GM23338 (cell line): ENCODE data around the gene THUMPD2. TPM values are rescaled to one million over a fixed set of nuclear protein-coding genes. Genes with fewer than 3 reads are reported as not detected.

Experiments used
- ATAC-seq: fragments of 200-7000 bp; cut with Tn5 transposase; 3 replicates; pipeline ENCODE4 v1.9.1; 2020
- DNase-seq: peaks from one replicate; pipeline ENCODE4 v3.0.0-alpha.2; 2015; ENCODE audit warnings: low spot score
- H2AFZ ChIP-seq: fragments of 200-600 bp; sonication (generic); 2 replicates; pipeline ENCODE4 v1.8.0; 2016; ENCODE audit warnings: antibody characterized with exemption, mild to moderate bottlenecking, moderate library complexity
- H3F3A ChIP-seq: fragments of 200-600 bp; sonication (generic); replicated peaks from 2 replicates; pipeline ENCODE4 v1.8.0; 2017; ENCODE audit warnings: antibody characterized with exemption, mixed run types, low read depth
- H3K27ac ChIP-seq: fragments of 200-600 bp; sonication (generic); 2 replicates; pipeline ENCODE4 v1.6.1; 2016; ENCODE audit warnings: low read depth
- H3K27me3 ChIP-seq: fragments of 200-600 bp; sonication (generic); 2 replicates; pipeline ENCODE4 v1.8.0; 2016; ENCODE audit warnings: mild to moderate bottlenecking, mixed run types, moderate library complexity; ENCODE audit not compliant: insufficient read depth
- H3K36me3 ChIP-seq: fragments of 200-600 bp; sonication (generic); 2 replicates; pipeline ENCODE4 v1.8.0; 2016; ENCODE audit warnings: mild to moderate bottlenecking; ENCODE audit not compliant: insufficient read depth
- H3K4me1 ChIP-seq: fragments of 200-600 bp; sonication (generic); 2 replicates; pipeline ENCODE4 v1.8.0; 2016; ENCODE audit warnings: mild to moderate bottlenecking, moderate library complexity; ENCODE audit not compliant: insufficient read depth
- H3K4me2 ChIP-seq: fragments of 200-600 bp; sonication (generic); 2 replicates; pipeline ENCODE4 v1.7.1; 2017; ENCODE audit warnings: mixed run types
- H3K4me3 ChIP-seq: fragments of 200-600 bp; sonication (generic); 2 replicates; pipeline ENCODE4 v1.6.1; 2016; ENCODE audit warnings: mixed run types
- H3K79me2 ChIP-seq: fragments of 200-600 bp; sonication (generic); replicated peaks from 2 replicates; pipeline ENCODE4 v1.8.0; 2017; ENCODE audit warnings: mild to moderate bottlenecking; ENCODE audit not compliant: insufficient read depth
- H3K9me2 ChIP-seq: fragments of 200-600 bp; sonication (generic); 2 replicates; pipeline ENCODE4 v1.8.0; 2017; ENCODE audit not compliant: insufficient read depth
- H4K20me1 ChIP-seq: fragments of 200-600 bp; sonication (generic); replicated peaks from 2 replicates; pipeline ENCODE4 v1.8.0; 2017; ENCODE audit warnings: mild to moderate bottlenecking; ENCODE audit not compliant: insufficient read depth
- H3K27ac Mint-ChIP-seq: 2 replicates; pipeline ENCODE4 v1.8.0; 2020; ENCODE audit warnings: inconsistent platforms, mild to moderate bottlenecking, moderate library complexity, mixed read lengths
- H3K27me3 Mint-ChIP-seq: 3 replicates; pipeline ENCODE4 v1.8.0; 2022; ENCODE audit warnings: low read depth, mild to moderate bottlenecking, moderate library complexity, mixed read lengths, inconsistent platforms; ENCODE audit not compliant: insufficient read depth, poor library complexity
- H3K36me3 Mint-ChIP-seq: 3 replicates; pipeline ENCODE4 v1.8.0; 2021; ENCODE audit warnings: low read depth, mild to moderate bottlenecking, inconsistent platforms, moderate library complexity, mixed read lengths
- H3K4me1 Mint-ChIP-seq: 3 replicates; pipeline ENCODE4 v1.8.0; 2020; ENCODE audit warnings: mild to moderate bottlenecking, inconsistent platforms, mixed read lengths
- H3K4me3 Mint-ChIP-seq: 3 replicates; pipeline ENCODE4 v1.8.0; 2021; ENCODE audit warnings: moderate library complexity, mild to moderate bottlenecking, inconsistent platforms, mixed read lengths
- H3K9me3 Mint-ChIP-seq: 3 replicates; pipeline ENCODE4 v1.8.0; 2020; ENCODE audit warnings: moderate library complexity, mild to moderate bottlenecking, inconsistent platforms, mixed read lengths
- EZH2 ChIP-seq: fragments of 200-600 bp; sonication (generic); IDR thresholded peaks from one replicate; pipeline ENCODE4 v1.8.0; 2017; ENCODE audit warnings: antibody characterized with exemption, mild to moderate bottlenecking, low read depth; ENCODE audit not compliant: unreplicated experiment
- EZH2phosphoT487 ChIP-seq: fragments of 200-600 bp; sonication (generic); IDR thresholded peaks from one replicate; pipeline ENCODE4 v1.8.1; 2018; ENCODE audit warnings: antibody characterized with exemption; ENCODE audit not compliant: unreplicated experiment
- POLR2AphosphoS5 ChIP-seq: IDR thresholded peaks from 2 replicates; pipeline ENCODE4 v1.6.1; 2016; ENCODE audit warnings: antibody characterized with exemption, low read depth
- STAT1 ChIP-seq: IDR thresholded peaks from one replicate; pipeline ENCODE4 v1.6.1; 2016; ENCODE audit warnings: antibody characterized with exemption; ENCODE audit not compliant: unreplicated experiment
- ZNF114 ChIP-seq: fragments of 250-450 bp; sonication (Bioruptor Pico); IDR thresholded peaks from 2 replicates; pipeline ENCODE4 v1.5.0; 2020; ENCODE audit warnings: mild to moderate bottlenecking, moderate library complexity
- ZNF462 ChIP-seq: fragments of 250-450 bp; sonication (Bioruptor Pico); IDR thresholded peaks from 2 replicates; pipeline ENCODE4 v1.5.0; 2020; ENCODE audit warnings: mild to moderate bottlenecking, moderate library complexity
- polyA plus RNA-seq: library from polyadenylated mRNA; unstranded; fragments of >200 nt; fragmentation: Nextera tagmentation; extraction: Ambion mirVana; gene quantifications from 2 replicates; pipeline ENCODE4 v1.2.1, GENCODE V29; 2016
- total RNA-seq: library from RNA; depleted of rRNA; stranded (reverse); fragments of >200 nt; shearing (Covaris generic); gene quantifications from 2 replicates; pipeline ENCODE4 v1.2.3, GENCODE V29; 2014
- TF ChIP-seq, protein P1 (sequence below): IDR thresholded peaks from one replicate; pipeline ENCODE4 v1.6.1; 2018; ENCODE audit warnings: antibody characterized with exemption; ENCODE audit not compliant: unreplicated experiment

The THUMPD2 gene
- total and polyA plus RNA-seq, 2 experiments from 2014 or later: 19.5 to 25.1 TPM

DNA sequence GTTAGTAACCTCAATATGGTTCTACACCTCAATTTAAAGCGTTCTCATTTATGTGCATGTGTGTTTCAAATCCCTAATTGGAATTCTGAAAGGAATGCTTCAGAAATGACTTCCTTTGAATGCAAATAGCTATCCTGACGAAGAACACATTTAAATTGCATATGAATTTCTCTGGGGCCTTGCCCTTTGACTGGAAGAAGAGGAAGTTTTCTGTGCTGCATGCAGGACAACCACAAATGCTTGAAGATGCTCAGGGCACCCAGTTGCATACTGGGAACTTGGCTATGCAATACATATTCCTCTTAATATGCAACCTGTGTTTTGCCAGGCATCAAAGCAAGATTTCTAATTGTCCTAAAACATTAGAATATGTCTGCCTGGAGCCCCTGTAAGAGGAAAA lies 58.1 kb downstream of the THUMPD2 start:
- Histone ChIP-seq H3K4me2 (0 out of 2 replicates have a peak overlapping the region, but pooled peaks have one; percentile 17), H3K27ac (no peak overlapping the region), H2AFZ (no peak overlapping the region), H3K27me3 (no peaks in the 10 kb centered on the region), H3K4me3 (no peak overlapping the region), H4K20me1 (no peaks in the 10 kb centered on the region), H3F3A (no peaks in the 10 kb centered on the region), H3K79me2 (no peaks in the 10 kb centered on the region), H3K4me1 (peaks cover 27% of the 10 kb centered on the region), H3K9me2 (no peaks in the 10 kb centered on the region), H3K36me3 (no peaks in the 10 kb centered on the region)
- DNase-seq (no peak), ATAC-seq (no peak)
- Mint-ChIP-seq H3K36me3 (no peaks in the 10 kb centered on the region), H3K4me3 (no peak overlapping the region; the same call in 2 of the 3 replicates), H3K9me3 (no peaks in the 10 kb centered on the region), H3K27ac (no peak overlapping the region), H3K27me3 (peaks cover 1% of the 10 kb centered on the region), H3K4me1 (peaks cover 23% of the 10 kb centered on the region)
- TF ChIP-seq POLR2AphosphoS5 (no peak), STAT1 (no peak), EZH2 (no peak), EZH2phosphoT487 (no peak), ZNF462 (no peak), ZNF114 (CRISPR knock-in tag) (no peak)
- TF ChIP-seq, protein P1, sequence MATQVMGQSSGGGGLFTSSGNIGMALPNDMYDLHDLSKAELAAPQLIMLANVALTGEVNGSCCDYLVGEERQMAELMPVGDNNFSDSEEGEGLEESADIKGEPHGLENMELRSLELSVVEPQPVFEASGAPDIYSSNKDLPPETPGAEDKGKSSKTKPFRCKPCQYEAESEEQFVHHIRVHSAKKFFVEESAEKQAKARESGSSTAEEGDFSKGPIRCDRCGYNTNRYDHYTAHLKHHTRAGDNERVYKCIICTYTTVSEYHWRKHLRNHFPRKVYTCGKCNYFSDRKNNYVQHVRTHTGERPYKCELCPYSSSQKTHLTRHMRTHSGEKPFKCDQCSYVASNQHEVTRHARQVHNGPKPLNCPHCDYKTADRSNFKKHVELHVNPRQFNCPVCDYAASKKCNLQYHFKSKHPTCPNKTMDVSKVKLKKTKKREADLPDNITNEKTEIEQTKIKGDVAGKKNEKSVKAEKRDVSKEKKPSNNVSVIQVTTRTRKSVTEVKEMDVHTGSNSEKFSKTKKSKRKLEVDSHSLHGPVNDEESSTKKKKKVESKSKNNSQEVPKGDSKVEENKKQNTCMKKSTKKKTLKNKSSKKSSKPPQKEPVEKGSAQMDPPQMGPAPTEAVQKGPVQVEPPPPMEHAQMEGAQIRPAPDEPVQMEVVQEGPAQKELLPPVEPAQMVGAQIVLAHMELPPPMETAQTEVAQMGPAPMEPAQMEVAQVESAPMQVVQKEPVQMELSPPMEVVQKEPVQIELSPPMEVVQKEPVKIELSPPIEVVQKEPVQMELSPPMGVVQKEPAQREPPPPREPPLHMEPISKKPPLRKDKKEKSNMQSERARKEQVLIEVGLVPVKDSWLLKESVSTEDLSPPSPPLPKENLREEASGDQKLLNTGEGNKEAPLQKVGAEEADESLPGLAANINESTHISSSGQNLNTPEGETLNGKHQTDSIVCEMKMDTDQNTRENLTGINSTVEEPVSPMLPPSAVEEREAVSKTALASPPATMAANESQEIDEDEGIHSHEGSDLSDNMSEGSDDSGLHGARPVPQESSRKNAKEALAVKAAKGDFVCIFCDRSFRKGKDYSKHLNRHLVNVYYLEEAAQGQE: no peak
